Measurements from ENCODE around the gene ARHGEF7. TPM values are rescaled to one million over a fixed set of nuclear protein-coding genes. Genes with fewer than 3 reads are reported as not detected.

Gene ARHGEF7
- total RNA-seq, 1 donor = 52.2 TPM

DNA sequence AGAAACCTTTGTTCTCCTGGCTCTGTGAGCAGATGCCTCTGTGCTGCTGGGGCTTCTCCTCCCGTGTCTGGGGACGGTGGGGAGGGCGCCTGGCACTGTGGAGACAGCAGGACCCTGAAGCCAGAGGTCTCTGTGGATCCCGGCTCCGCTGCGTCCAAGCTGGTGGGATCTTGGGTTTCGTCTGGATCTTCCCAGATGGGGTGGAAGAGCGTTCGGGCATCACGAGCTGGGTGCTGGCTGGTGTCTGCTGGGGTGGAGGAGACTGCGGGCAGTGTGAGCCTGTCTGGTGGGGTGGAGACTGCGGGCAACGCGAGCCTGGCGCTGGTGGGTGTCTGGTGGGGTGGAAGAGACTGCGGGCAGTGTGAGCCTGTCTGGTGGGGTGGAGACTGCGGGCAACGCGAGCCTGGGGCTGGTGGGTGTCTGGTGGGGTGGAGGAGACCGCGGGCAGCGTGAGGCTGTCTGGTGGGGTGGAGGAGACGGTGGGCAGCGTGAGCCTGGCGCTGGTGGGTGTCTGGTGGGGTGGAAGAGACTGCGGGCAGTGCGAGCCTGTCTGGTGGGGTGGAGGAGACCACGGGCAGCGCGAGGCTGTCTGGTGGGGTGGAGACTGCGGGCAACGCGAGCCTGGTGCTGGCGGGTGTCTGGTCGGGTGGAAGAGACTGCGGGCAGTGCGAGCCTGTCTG, 211.0 kb downstream of the ARHGEF7 start:
- TF ChIP-seq, protein P1, sequence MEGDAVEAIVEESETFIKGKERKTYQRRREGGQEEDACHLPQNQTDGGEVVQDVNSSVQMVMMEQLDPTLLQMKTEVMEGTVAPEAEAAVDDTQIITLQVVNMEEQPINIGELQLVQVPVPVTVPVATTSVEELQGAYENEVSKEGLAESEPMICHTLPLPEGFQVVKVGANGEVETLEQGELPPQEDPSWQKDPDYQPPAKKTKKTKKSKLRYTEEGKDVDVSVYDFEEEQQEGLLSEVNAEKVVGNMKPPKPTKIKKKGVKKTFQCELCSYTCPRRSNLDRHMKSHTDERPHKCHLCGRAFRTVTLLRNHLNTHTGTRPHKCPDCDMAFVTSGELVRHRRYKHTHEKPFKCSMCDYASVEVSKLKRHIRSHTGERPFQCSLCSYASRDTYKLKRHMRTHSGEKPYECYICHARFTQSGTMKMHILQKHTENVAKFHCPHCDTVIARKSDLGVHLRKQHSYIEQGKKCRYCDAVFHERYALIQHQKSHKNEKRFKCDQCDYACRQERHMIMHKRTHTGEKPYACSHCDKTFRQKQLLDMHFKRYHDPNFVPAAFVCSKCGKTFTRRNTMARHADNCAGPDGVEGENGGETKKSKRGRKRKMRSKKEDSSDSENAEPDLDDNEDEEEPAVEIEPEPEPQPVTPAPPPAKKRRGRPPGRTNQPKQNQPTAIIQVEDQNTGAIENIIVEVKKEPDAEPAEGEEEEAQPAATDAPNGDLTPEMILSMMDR (IDR thresholded peaks at IDR 0.05; ENCODE audit: insufficient read depth, low read depth, low read length) = no peak
- DNase-seq (ENCODE audit: low read depth) = no peak
- H3K4me3 ChIP-seq (ENCODE audit: low read depth, low read length) = no peak overlapping the region

GRCh38 chr13:111326621-111326965, 211.5 kb downstream of the ARHGEF7 start:
- H3K4me3 ChIP-seq (ENCODE audit: low read depth, low read length) = no peak overlapping the region
- DNase-seq (ENCODE audit: low read depth) = no peak
- TF ChIP-seq, protein P1 (IDR thresholded peaks at IDR 0.05; ENCODE audit: insufficient read depth, low read depth, low read length) = no peak

GRCh38 chr13:111326981-111327642, 212.0 kb downstream of the ARHGEF7 start:
- DNase-seq (ENCODE audit: low read depth) = no peak
- TF ChIP-seq, protein P1 (IDR thresholded peaks at IDR 0.05; ENCODE audit: insufficient read depth, low read depth, low read length) = no peak
- no peak overlapping the region for H3K4me3 ChIP-seq (ENCODE audit: low read depth, low read length)

DNA sequence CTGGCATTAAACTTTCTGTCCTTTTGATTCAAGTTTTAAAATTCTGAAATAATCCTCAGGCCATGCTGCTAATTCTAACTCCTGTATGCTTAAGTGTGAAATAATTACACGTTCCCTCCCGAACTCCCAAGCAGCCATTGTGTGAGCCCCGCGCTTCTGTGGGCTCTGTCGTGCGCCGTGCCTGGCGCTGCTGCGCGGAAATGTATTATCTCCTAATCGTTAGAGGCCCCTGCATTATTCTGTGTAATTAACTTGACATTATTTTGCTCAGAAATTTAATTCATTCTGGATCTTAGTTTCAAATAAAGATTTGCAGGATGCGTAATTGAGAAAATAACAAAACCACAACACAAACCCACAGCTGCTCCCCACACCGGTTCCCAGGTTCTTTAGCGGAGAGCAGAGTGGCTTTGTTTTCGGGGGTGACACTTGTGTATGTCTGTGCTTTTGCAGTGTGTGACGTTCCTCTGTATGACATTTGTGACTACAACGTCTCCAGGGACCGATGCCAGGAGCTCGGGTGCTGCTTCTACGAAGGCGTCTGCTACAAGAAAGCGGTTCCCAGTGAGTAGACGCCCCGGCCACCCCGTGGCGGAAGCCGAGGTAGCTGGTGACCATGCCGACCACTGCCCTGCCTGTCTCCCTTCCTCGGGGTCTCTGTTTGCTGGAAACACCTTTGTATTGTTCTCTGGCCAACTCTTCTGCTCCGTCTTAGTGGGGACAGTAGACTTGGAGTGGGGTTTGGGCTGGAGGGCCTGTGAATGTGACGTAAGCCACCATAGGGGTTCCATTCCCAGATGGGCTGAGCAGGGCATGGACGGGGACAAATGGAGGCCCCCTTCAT, 212.8 kb downstream of the ARHGEF7 start:
- H3K4me3 ChIP-seq (ENCODE audit: low read depth, low read length) = no peak overlapping the region
- DNase-seq (ENCODE audit: low read depth) = no peak
- TF ChIP-seq, protein P1 (IDR thresholded peaks at IDR 0.05; ENCODE audit: insufficient read depth, low read depth, low read length) = no peak

DNA sequence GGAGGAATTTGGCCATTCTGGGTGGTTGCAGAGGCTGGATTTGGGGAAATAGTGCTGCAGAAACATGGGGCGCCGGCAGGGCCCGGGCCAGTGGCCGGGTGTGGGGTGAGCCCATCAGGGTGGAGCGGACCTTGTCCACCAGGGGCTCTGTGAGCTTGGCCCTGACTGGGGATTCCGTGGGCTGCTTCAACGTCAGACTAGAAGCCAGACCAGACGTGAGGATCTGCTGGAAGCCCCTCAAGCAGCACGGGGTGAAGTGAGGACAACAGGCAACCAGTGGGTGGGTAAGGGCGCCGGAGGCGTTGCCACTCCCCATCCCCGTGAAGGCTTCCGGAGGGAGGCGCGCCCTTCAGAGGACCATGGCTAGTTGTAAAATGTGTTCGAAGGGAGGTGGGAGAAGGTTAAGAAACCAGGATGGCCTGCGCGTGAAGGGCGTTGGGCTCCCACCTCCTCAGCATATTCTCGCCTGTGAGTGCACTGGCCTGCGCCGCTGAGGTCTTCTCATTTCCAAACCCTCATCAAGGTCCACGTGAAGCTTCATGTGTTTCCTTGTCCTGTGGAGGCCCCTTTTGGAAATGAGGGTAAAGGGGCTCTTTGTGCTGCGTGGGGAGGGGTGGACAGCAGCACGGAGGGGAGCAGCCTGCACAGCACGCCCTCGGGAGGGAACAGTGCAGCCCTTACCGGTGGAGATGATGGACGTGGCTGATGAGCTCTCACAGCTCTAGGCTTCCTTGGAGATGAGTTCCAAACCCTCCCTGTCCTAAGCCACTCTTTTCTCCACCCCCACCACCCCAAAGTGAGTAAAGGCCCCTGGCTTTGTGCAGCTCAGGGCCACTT, 213.7 kb downstream of the ARHGEF7 start:
- TF ChIP-seq, protein P1 (IDR thresholded peaks at IDR 0.05; ENCODE audit: insufficient read depth, low read depth, low read length) = no peak
- H3K4me3 ChIP-seq (ENCODE audit: low read depth, low read length) = no peak overlapping the region
- no peak for DNase-seq (ENCODE audit: low read depth)

- no peak overlapping the region for H3K4me3 ChIP-seq (ENCODE audit: low read depth, low read length)
- no peak for DNase-seq (ENCODE audit: low read depth)
- TF ChIP-seq, protein P1 (IDR thresholded peaks at IDR 0.05; ENCODE audit: insufficient read depth, low read depth, low read length) = no peak
Observed at GRCh38 chr13:111329641-111330040, 214.5 kb downstream of the ARHGEF7 start.
